ENCODE results near the gene MRPL32. TPM values are rescaled to one million over a fixed set of nuclear protein-coding genes. Genes with fewer than 3 reads are reported as not detected.

MRPL32 gene
- total RNA-seq, 6 experiments from 2014 or later, result 29.9 to 52.2 (median 43.9) TPM

GRCh38 chr7:42980084-42980483, 47.9 kb downstream of the MRPL32 start:
- Histone ChIP-seq H3K4me3 (no peak overlapping the region), H3K27ac (no peak overlapping the region), H3K36me3 (no peaks in the 10 kb centered on the region), H3K9me3 (peaks cover 0 to 5% (median 0%) of the 10 kb centered on the region in 4 donors), H3K27me3 (no peaks in the 10 kb centered on the region), H3K4me1 (no peaks in the 10 kb centered on the region)
- intact Hi-C loops (cut with DNase I), result no loop called here
- ATAC-seq (no peak), DNase-seq (no peak)
- no peak for TF ChIP-seq POLR2A (IDR thresholded peaks at IDR 0.05)
- TF ChIP-seq CTCF (IDR thresholded peaks at IDR 0.05), result no peak
- WGBS (ENCODE audit: insufficient coverage, low coverage, low lambda C conversion rate, missing lambda C conversion rate), result 50% methylated on average over 2 of the region's 2 CpGs

GRCh38 chr7:42980514-42980913, 48.3 kb downstream of the MRPL32 start:
- Histone ChIP-seq H3K4me3 (no peak overlapping the region), H3K4me1 (no peaks in the 10 kb centered on the region), H3K27ac (no peak overlapping the region), H3K27me3 (no peaks in the 10 kb centered on the region), H3K36me3 (no peaks in the 10 kb centered on the region), H3K9me3 (peaks cover 0 to 5% (median 0%) of the 10 kb centered on the region in 4 donors)
- WGBS (ENCODE audit: insufficient coverage, low coverage, low lambda C conversion rate, missing lambda C conversion rate), result 75% methylated on average over 3 of the region's 3 CpGs
- TF ChIP-seq CTCF (IDR thresholded peaks at IDR 0.05) (no peak), POLR2A (IDR thresholded peaks at IDR 0.05) (no peak)
- ATAC-seq (no peak), DNase-seq (no peak)
- intact Hi-C loops (cut with DNase I), result no loop called here

GRCh38 chr7:42981601-42982000, 49.4 kb downstream of the MRPL32 start:
- peaks cover 0 to 5% (median 0%) of the 10 kb centered on the region in 4 donors for H3K9me3 ChIP-seq
- H3K36me3 ChIP-seq, result no peaks in the 10 kb centered on the region
- 100% methylated on average over 1 of the region's 1 CpG for WGBS (ENCODE audit: insufficient coverage, low coverage, low lambda C conversion rate, missing lambda C conversion rate)
- H3K4me1 ChIP-seq, result no peaks in the 10 kb centered on the region
- TF ChIP-seq CTCF (IDR thresholded peaks at IDR 0.05) (no peak), POLR2A (IDR thresholded peaks at IDR 0.05) (no peak)
- no peak overlapping the region for H3K4me3 ChIP-seq
- DNase-seq (no peak), ATAC-seq (no peak)
- intact Hi-C loops (cut with DNase I), result no loop called here
- H3K27ac ChIP-seq, result no peak overlapping the region
- no peaks in the 10 kb centered on the region for H3K27me3 ChIP-seq

GRCh38 chr7:42982604-42983115, 50.5 kb downstream of the MRPL32 start:
- ATAC-seq (no peak), DNase-seq (no peak)
- Histone ChIP-seq H3K27me3 (no peaks in the 10 kb centered on the region), H3K4me3 (no peak overlapping the region), H3K36me3 (no peaks in the 10 kb centered on the region), H3K27ac (no peak overlapping the region), H3K9me3 (peaks cover 0 to 5% (median 0%) of the 10 kb centered on the region in 4 donors), H3K4me1 (no peaks in the 10 kb centered on the region)
- no peak for TF ChIP-seq CTCF (IDR thresholded peaks at IDR 0.05)
- 57% methylated on average over 3 of the region's 3 CpGs for WGBS (ENCODE audit: insufficient coverage, low coverage, low lambda C conversion rate, missing lambda C conversion rate)
- intact Hi-C loops (cut with DNase I), result no loop called here

GRCh38 chr7:42984137-42984536, 52.0 kb downstream of the MRPL32 start:
- Histone ChIP-seq H3K27me3 (no peaks in the 10 kb centered on the region), H3K4me3 (no peak overlapping the region), H3K4me1 (no peaks in the 10 kb centered on the region), H3K36me3 (no peaks in the 10 kb centered on the region), H3K9me3 (peaks cover 0 to 5% (median 0%) of the 10 kb centered on the region in 4 donors), H3K27ac (no peak overlapping the region)
- WGBS (ENCODE audit: insufficient coverage, low coverage, low lambda C conversion rate, missing lambda C conversion rate), result 70% methylated on average over 1 of the region's 1 CpG
- intact Hi-C loops (cut with DNase I), result no loop called here
- ATAC-seq (no peak), DNase-seq (no peak)
- TF ChIP-seq CTCF (IDR thresholded peaks at IDR 0.05) (no peak), POLR2A (IDR thresholded peaks at IDR 0.05) (no peak)

All from right lobe of liver (tissue), 6 donors.